Endodermal cell (in vitro differentiated cells): ENCODE results near the gene GRM4. TPM values are rescaled to one million over a fixed set of nuclear protein-coding genes. Genes with fewer than 3 reads are reported as not detected.
A peak's percentile ranks its signal among the peaks of the same experiment; 100 is the strongest.

Experiments
- DNase-seq: peaks from one replicate; pipeline ENCODE4 v3.0.0-alpha.2; 2017
- H3K27ac ChIP-seq: 2 replicates; pipeline ENCODE4 v1.5.1; 2013; ENCODE audit warnings: mild to moderate bottlenecking, low read depth, low read length, moderate library complexity
- H3K27me3 ChIP-seq: 2 replicates; pipeline ENCODE4 v1.6.1; 2013; ENCODE audit warnings: mild to moderate bottlenecking, low read length, moderate library complexity; ENCODE audit not compliant: insufficient read depth, control insufficient read depth, poor library complexity, severe bottlenecking
- H3K36me3 ChIP-seq: 2 replicates; pipeline ENCODE4 v1.7.0; 2013; ENCODE audit warnings: mild to moderate bottlenecking, low read length, moderate library complexity; ENCODE audit not compliant: control insufficient read depth, insufficient read depth
- H3K4me1 ChIP-seq: one replicate; pipeline ENCODE4 v1.7.0; 2013; ENCODE audit warnings: low read length; ENCODE audit not compliant: control insufficient read depth, insufficient read depth
- H3K4me3 ChIP-seq: 2 replicates; pipeline ENCODE4 v1.5.1; 2013; ENCODE audit warnings: mild to moderate bottlenecking, low read length, moderate library complexity
- H3K9ac ChIP-seq: 2 replicates; pipeline ENCODE4 v1.6.1; 2013; ENCODE audit warnings: mild to moderate bottlenecking, low read length, moderate library complexity; ENCODE audit not compliant: poor library complexity, severe bottlenecking; ENCODE audit errors: extremely low read depth
- H3K9me3 ChIP-seq: 2 replicates; pipeline ENCODE4 v1.6.1; 2013; ENCODE audit warnings: mild to moderate bottlenecking, low read length, moderate library complexity; ENCODE audit not compliant: control insufficient read depth
- H3K27ac Mint-ChIP-seq: 2 replicates; pipeline ENCODE4 v1.8.0; 2020; ENCODE audit warnings: mixed read lengths
- H3K27me3 Mint-ChIP-seq: 2 replicates; pipeline ENCODE4 v1.8.0; 2021; ENCODE audit warnings: mild to moderate bottlenecking, mixed read lengths; ENCODE audit not compliant: insufficient read depth
- H3K36me3 Mint-ChIP-seq: 2 replicates; pipeline ENCODE4 v1.8.0; 2020; ENCODE audit warnings: low read depth, mixed read lengths
- H3K4me1 Mint-ChIP-seq: 2 replicates; pipeline ENCODE4 v1.8.0; 2020; ENCODE audit warnings: mixed read lengths
- H3K4me3 Mint-ChIP-seq: 2 replicates; pipeline ENCODE4 v1.8.0; 2020; ENCODE audit warnings: mild to moderate bottlenecking, moderate library complexity, mixed read lengths
- H3K9me3 Mint-ChIP-seq: 2 replicates; pipeline ENCODE4 v1.8.0; 2020; ENCODE audit warnings: mild to moderate bottlenecking, mixed read lengths
- WGBS, 2 experiments: methylation state at CpG; one replicate each; pipeline versions ENCODE4 v1.1.5 to v1.1.7; 2013; ENCODE audit warnings: missing lambda C conversion rate in 2 of 2, mixed read lengths in 1 of 2; ENCODE audit not compliant: insufficient coverage in 1 of 2, insufficient read length in 1 of 2; 5-methylcytosine and 5-hydroxymethylcytosine counted together
- total RNA-seq, 2 donors: library from RNA; stranded (reverse); fragmentation: NEBNext Ultra II Directional in 1 of 2; extraction: Animal tissue kit (Norgen Biotek cat#: 25700) in 1 of 2; gene quantifications; 2 replicates in 1 of 2; 3 replicates in 1 of 2; pipeline ENCODE4 v1.2.1, GENCODE V29; 2021
- TF ChIP-seq, protein P1 (sequence below): fragments of 200-600 bp; sonication (generic); conservative IDR thresholded peaks from 2 replicates; pipeline ENCODE4 v1.5.0; 2021; ENCODE audit warnings: antibody characterized with exemption, mild to moderate bottlenecking

GRM4 gene
- total RNA-seq, 2 donors from 2014 or later, result 3.1 to 9.1 TPM

DNA sequence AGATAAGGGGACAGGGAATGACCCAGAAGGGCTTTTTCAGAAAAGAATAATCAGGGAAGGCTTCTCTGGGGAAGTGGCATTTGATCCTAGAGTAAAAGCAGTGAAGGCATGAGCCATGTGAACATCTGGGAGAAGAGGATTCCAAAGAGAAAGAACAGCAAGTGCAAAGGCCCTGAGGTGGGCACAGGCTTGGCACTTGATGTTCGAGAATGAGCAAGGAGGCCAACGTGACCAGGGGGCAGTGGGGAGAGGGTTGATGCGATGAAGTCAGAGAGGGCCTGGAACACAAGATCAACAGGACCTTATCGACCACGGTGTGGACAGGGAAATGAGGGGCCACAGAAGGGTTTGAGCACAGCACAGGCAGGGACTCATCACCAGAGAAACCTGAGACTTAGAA is 5.8 kb downstream of the GRM4 start:
- Histone ChIP-seq H3K27ac (no peak overlapping the region), H3K9me3 (no peaks in the 10 kb centered on the region), H3K4me3 (no peak overlapping the region), H3K27me3 (peaks cover 34% of the 10 kb centered on the region), H3K36me3 (no peaks in the 10 kb centered on the region), H3K9ac (no peak overlapping the region), H3K4me1 (peaks cover 3% of the 10 kb centered on the region)
- WGBS, 2 experiments, result 93 to 98% methylated on average over 3 to 5 of the region's 5 CpGs
- peaks cover 27% of the 10 kb centered on the region for H3K4me1 Mint-ChIP-seq
- no peaks in the 10 kb centered on the region for H3K36me3 Mint-ChIP-seq
- H3K4me3 Mint-ChIP-seq, result no peak overlapping the region
- H3K27me3 Mint-ChIP-seq, result peaks cover 18% of the 10 kb centered on the region
- no peak for DNase-seq
- TF ChIP-seq, protein P1, sequence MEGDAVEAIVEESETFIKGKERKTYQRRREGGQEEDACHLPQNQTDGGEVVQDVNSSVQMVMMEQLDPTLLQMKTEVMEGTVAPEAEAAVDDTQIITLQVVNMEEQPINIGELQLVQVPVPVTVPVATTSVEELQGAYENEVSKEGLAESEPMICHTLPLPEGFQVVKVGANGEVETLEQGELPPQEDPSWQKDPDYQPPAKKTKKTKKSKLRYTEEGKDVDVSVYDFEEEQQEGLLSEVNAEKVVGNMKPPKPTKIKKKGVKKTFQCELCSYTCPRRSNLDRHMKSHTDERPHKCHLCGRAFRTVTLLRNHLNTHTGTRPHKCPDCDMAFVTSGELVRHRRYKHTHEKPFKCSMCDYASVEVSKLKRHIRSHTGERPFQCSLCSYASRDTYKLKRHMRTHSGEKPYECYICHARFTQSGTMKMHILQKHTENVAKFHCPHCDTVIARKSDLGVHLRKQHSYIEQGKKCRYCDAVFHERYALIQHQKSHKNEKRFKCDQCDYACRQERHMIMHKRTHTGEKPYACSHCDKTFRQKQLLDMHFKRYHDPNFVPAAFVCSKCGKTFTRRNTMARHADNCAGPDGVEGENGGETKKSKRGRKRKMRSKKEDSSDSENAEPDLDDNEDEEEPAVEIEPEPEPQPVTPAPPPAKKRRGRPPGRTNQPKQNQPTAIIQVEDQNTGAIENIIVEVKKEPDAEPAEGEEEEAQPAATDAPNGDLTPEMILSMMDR, result no peak
- no peak overlapping the region for H3K27ac Mint-ChIP-seq
- no peaks in the 10 kb centered on the region for H3K9me3 Mint-ChIP-seq

- Histone ChIP-seq H3K9ac (no peak overlapping the region), H3K4me1 (peaks cover 3% of the 10 kb centered on the region), H3K27ac (no peak overlapping the region), H3K27me3 (peaks cover 24% of the 10 kb centered on the region), H3K36me3 (no peaks in the 10 kb centered on the region), H3K4me3 (no peak overlapping the region), H3K9me3 (no peaks in the 10 kb centered on the region)
- H3K4me3 Mint-ChIP-seq, result no peak overlapping the region
- TF ChIP-seq, protein P1, result no peak
- H3K4me1 Mint-ChIP-seq, result peaks cover 28% of the 10 kb centered on the region
- peak; percentile 85 for DNase-seq
- WGBS, 2 experiments, result 41% methylated on average over 4 of the region's 5 CpGs; no CpG with 5 or more reads in 1 of the 2 experiments
- H3K27me3 Mint-ChIP-seq, result peaks cover 15% of the 10 kb centered on the region
- H3K9me3 Mint-ChIP-seq, result no peaks in the 10 kb centered on the region
- no peak overlapping the region for H3K27ac Mint-ChIP-seq
- H3K36me3 Mint-ChIP-seq, result no peaks in the 10 kb centered on the region
Observed at GRCh38 chr6:34138914-34139510, 6.9 kb downstream of the GRM4 start.

DNA sequence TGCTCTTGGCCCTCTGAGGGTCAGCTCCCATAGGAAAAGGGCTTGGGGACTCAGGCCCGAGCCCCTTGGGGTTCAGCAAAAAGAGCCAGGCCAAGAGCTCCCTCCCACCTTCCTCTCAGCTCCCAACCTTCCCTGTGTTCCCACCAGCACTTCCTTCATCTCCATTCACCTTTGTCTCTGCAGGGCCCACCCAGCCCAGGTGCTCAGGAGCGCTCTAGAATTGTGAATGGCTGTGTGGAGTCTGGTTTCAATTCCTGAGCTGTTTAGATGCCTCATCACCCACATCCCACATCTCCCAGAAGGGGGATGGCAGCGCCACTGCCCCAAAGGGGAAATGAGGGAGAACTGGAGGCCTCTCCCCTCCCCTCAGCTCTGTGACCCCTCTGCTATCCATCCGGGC is 7.7 kb downstream of the GRM4 start:
- Mint-ChIP-seq H3K27ac (no peak overlapping the region), H3K27me3 (peaks cover 7% of the 10 kb centered on the region), H3K9me3 (no peaks in the 10 kb centered on the region), H3K4me3 (no peak overlapping the region), H3K4me1 (peaks cover 28% of the 10 kb centered on the region), H3K36me3 (no peaks in the 10 kb centered on the region)
- Histone ChIP-seq H3K4me3 (no peak overlapping the region), H3K9me3 (no peaks in the 10 kb centered on the region), H3K4me1 (peaks cover 3% of the 10 kb centered on the region), H3K36me3 (no peaks in the 10 kb centered on the region), H3K27ac (no peak overlapping the region), H3K9ac (no peak overlapping the region), H3K27me3 (peaks cover 15% of the 10 kb centered on the region)
- DNase-seq, result no peak
- 84 to 100% methylated on average over 1 to 3 of the region's 4 CpGs for WGBS, 2 experiments
- TF ChIP-seq, protein P1, result no peak
